ENCODE measurements around the gene PAQR9.

Gene PAQR9

GRCh38 chr3:142972092-142972753 is 8.7 kb upstream of the PAQR9 start:
- no peak for DNase-seq (ENCODE audit: low read depth)
- TF ChIP-seq CTCF (IDR thresholded peaks at IDR 0.05; ENCODE audit: insufficient read depth, low read depth, low read length, missing control alignments): no peak

GRCh38 chr3:142971431-142971830 is 8.0 kb upstream of the PAQR9 start:
- DNase-seq (ENCODE audit: low read depth): no peak
- H3K4me3 ChIP-seq (ENCODE audit: low read depth, low read length): no peak overlapping the region
- TF ChIP-seq CTCF (IDR thresholded peaks at IDR 0.05; ENCODE audit: insufficient read depth, low read depth, low read length, missing control alignments): no peak

More at GRCh38 chr3:142972092-142972753, 8.7 kb upstream of the PAQR9 start:
- H3K4me3 ChIP-seq (ENCODE audit: low read depth, low read length): no peak overlapping the region

GRCh38 chr3:142968319-142969025 is 5.0 kb upstream of the PAQR9 start:
- no peak for TF ChIP-seq CTCF (IDR thresholded peaks at IDR 0.05; ENCODE audit: insufficient read depth, low read depth, low read length, missing control alignments)
- H3K4me3 ChIP-seq (ENCODE audit: low read depth, low read length): no peak overlapping the region
- DNase-seq (ENCODE audit: low read depth): no peak

GRCh38 chr3:142966808-142967207 is 3.3 kb upstream of the PAQR9 start:
- TF ChIP-seq CTCF (IDR thresholded peaks at IDR 0.05; ENCODE audit: insufficient read depth, low read depth, low read length, missing control alignments): no peak
- DNase-seq (ENCODE audit: low read depth): no peak
- H3K4me3 ChIP-seq (ENCODE audit: low read depth, low read length): no peak overlapping the region

- TF ChIP-seq CTCF (IDR thresholded peaks at IDR 0.05; ENCODE audit: insufficient read depth, low read depth, low read length, missing control alignments): no peak
- no peak for DNase-seq (ENCODE audit: low read depth)
- no peak overlapping the region for H3K4me3 ChIP-seq (ENCODE audit: low read depth, low read length)
Measured at GRCh38 chr3:142965581-142965980, 2.1 kb upstream of the PAQR9 start.

GRCh38 chr3:142963234-142963515 is 299 bp downstream of the PAQR9 start:
- TF ChIP-seq CTCF (IDR thresholded peaks at IDR 0.05; ENCODE audit: insufficient read depth, low read depth, low read length, missing control alignments): no peak
- no peak overlapping the region for H3K4me3 ChIP-seq (ENCODE audit: low read depth, low read length)
- no peak for DNase-seq (ENCODE audit: low read depth)
